ENCODE measurements around the gene MYO1F. TPM values are rescaled to one million over a fixed set of nuclear protein-coding genes. Genes with fewer than 3 reads are reported as not detected.

Gene MYO1F
- total RNA-seq (2022; extraction: Qiagen RNA extraction): 0.22 to 0.37 TPM (median 0.29 TPM) in 5 replicates

GRCh38 chr19:8577247-8577646 lies at the start of gene MYO1F:
MYO1F (minus strand) TSS chr19:8577442; CDS start chr19:8577309, 133 bp downstream.

GRCh38 chr19:8610041-8610935 lies 33.0 kb upstream of the MYO1F start, which contains the start of gene ADAMTS10:
ADAMTS10 (minus strand) TSS chr19:8610715; CDS start chr19:8605710, 5,005 bp downstream.

GRCh38 chr19:8513687-8514504 lies 63.3 kb downstream of the MYO1F start, which contains the start of gene ZNF414:
ZNF414 (minus strand) TSS chr19:8514167; CDS start chr19:8514046, 121 bp downstream.

Other genes starting within 250 kb of the MYO1F start
- 5.6 to 7.6 TPM (median 7.1 TPM) in 5 replicates for gene KANK3, start 234.2 kb downstream of the MYO1F start, total RNA-seq (2022; extraction: Qiagen RNA extraction)
- 550 to 726 TPM (median 658 TPM) in 5 replicates for gene ANGPTL4, start 213.3 kb downstream of the MYO1F start, total RNA-seq (2022; extraction: Qiagen RNA extraction)
- gene RAB11B, start 187.1 kb downstream of the MYO1F start, total RNA-seq (2022; extraction: Qiagen RNA extraction): 100 to 115 TPM (median 101 TPM) in 5 replicates
- 15.9 to 20.8 TPM (median 20.4 TPM) in 5 replicates for gene MARCHF2, start 164.1 kb downstream of the MYO1F start, total RNA-seq (2022; extraction: Qiagen RNA extraction)
- gene HNRNPM, start 132.5 kb downstream of the MYO1F start, total RNA-seq (2022; extraction: Qiagen RNA extraction): 229 to 306 TPM (median 241 TPM) in 5 replicates
- gene PRAM1, start 74.8 kb downstream of the MYO1F start, total RNA-seq (2022; extraction: Qiagen RNA extraction): 0.08 to 0.25 TPM (median 0.14 TPM) in 5 replicates
- 18.1 to 19.9 TPM (median 19.3 TPM) in 5 replicates for gene ZNF414, start 63.3 kb downstream of the MYO1F start, total RNA-seq (2022; extraction: Qiagen RNA extraction)
- gene ADAMTS10, start 33.3 kb upstream of the MYO1F start, total RNA-seq (2022; extraction: Qiagen RNA extraction): 11.0 to 13.5 TPM (median 11.4 TPM) in 5 replicates
- not detected in 5 replicates for gene NFILZ, start 53.2 kb upstream of the MYO1F start, total RNA-seq (2022; extraction: Qiagen RNA extraction)
- not detected in 5 replicates for gene ACTL9, start 121.4 kb upstream of the MYO1F start, total RNA-seq (2022; extraction: Qiagen RNA extraction)
- gene OR2Z1, start 144.2 kb upstream of the MYO1F start, total RNA-seq (2022; extraction: Qiagen RNA extraction): not detected in 5 replicates

Data from A549 treated with AZD2906 at 1 μM for 4 hours (cell line).